Measurements from ENCODE around the gene ELMO1.

- TF ChIP-seq CTCF (IDR thresholded peaks at IDR 0.05; ENCODE audit: poor library complexity) = no peak
- TF ChIP-seq EZH2 (IDR thresholded peaks at IDR 0.05; ENCODE audit: borderline replicate concordance) = no peak
These were observed 182.8 kb downstream of the ELMO1 start for GRCh38 chr7:37265876-37266275.

Data from hepatocyte (in vitro differentiated cells).